Subcutaneous abdominal adipose tissue (tissue), 5 donors: ENCODE measurements around the gene LGMN.

Experiments
- H3K27ac ChIP-seq: one replicate; pipeline ENCODE4 v1.7.0; 2013; ENCODE audit warnings: low read depth, mild to moderate bottlenecking, inconsistent platforms, low read length, moderate library complexity
- H3K27me3 ChIP-seq, 5 donors: one replicate each; pipeline ENCODE4 v1.7.0; 2013; ENCODE audit warnings: low read length in 5 of 5, inconsistent platforms in 1 of 5; ENCODE audit not compliant: control insufficient read depth in 5 of 5, insufficient read depth in 4 of 5
- H3K36me3 ChIP-seq, 5 donors: one replicate each; pipeline ENCODE4 v1.7.0; 2013; ENCODE audit warnings: low read length in 5 of 5; ENCODE audit not compliant: control insufficient read depth in 5 of 5, insufficient read depth in 5 of 5
- H3K4me1 ChIP-seq, 5 donors: one replicate each; pipeline ENCODE4 v1.7.0; 2013; ENCODE audit warnings: low read length in 5 of 5, mild to moderate bottlenecking in 3 of 5, moderate library complexity in 1 of 5; ENCODE audit not compliant: control insufficient read depth in 5 of 5, insufficient read depth in 5 of 5
- H3K4me3 ChIP-seq, 5 donors: one replicate each; pipeline ENCODE4 v1.7.0; 2013; ENCODE audit warnings: low read length in 5 of 5, low read depth in 1 of 5
- H3K9ac ChIP-seq, 5 donors: one replicate each; pipeline ENCODE4 v1.7.0; 2013; ENCODE audit warnings: low read length in 5 of 5, mild to moderate bottlenecking in 4 of 5, moderate library complexity in 3 of 5
- H3K9me3 ChIP-seq, 5 donors: one replicate each; pipeline ENCODE4 v1.7.0; 2013; ENCODE audit warnings: low read length in 5 of 5; ENCODE audit not compliant: control insufficient read depth in 5 of 5
- donor health status: healthy.
- donor health status: healthy.
- donor health status: healthy.
- donor health status: healthy.
- donor health status: healthy.

Gene LGMN

GRCh38 chr14:92729634-92730358 is 18.6 kb downstream of the LGMN start:
- peaks cover 0 to 44% (median 17%) of the 10 kb centered on the region in 5 donors for H3K4me1 ChIP-seq
- no peak overlapping the region for H3K4me3 ChIP-seq
- H3K27ac ChIP-seq = no peak overlapping the region
- H3K27me3 ChIP-seq = no peaks in the 10 kb centered on the region
- H3K9me3 ChIP-seq = peaks cover 0 to 4% (median 0%) of the 10 kb centered on the region in 5 donors
- peaks cover 11 to 43% (median 34%) of the 10 kb centered on the region in 5 donors for H3K36me3 ChIP-seq
- no peak overlapping the region for H3K9ac ChIP-seq

- no peak overlapping the region for H3K9ac ChIP-seq
- peaks cover 0 to 4% (median 0%) of the 10 kb centered on the region in 5 donors for H3K9me3 ChIP-seq
- H3K27me3 ChIP-seq = no peaks in the 10 kb centered on the region
- no peak overlapping the region for H3K4me3 ChIP-seq
- peaks cover 11 to 48% (median 33%) of the 10 kb centered on the region in 5 donors for H3K36me3 ChIP-seq
- H3K4me1 ChIP-seq = peaks cover 5 to 53% (median 21%) of the 10 kb centered on the region in 5 donors
- no peak overlapping the region for H3K27ac ChIP-seq
Observed at GRCh38 chr14:92728759-92729364, 19.6 kb downstream of the LGMN start.

DNA sequence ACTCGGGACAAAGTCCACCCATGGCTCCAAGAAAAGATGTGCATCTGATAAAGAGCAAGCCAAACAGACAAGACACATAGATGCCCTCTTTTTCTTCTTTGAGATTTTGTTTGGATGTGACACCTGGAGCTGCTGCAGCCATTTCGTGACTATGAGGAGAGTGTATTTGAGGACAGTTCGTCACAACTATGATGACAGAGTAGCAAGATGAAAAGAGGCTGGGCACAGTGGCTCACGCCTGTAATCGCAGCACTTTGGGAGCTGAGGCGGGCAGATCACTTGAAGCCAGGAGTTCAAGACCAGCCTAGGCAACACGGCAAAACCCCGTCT is 21.5 kb downstream of the LGMN start:
- Histone ChIP-seq H3K4me1 (peaks cover 5 to 53% (median 23%) of the 10 kb centered on the region in 5 donors), H3K27ac (no peak overlapping the region), H3K9me3 (peaks cover 0 to 4% (median 0%) of the 10 kb centered on the region in 5 donors), H3K9ac (no peak overlapping the region), H3K27me3 (no peaks in the 10 kb centered on the region), H3K36me3 (peaks cover 11 to 38% (median 24%) of the 10 kb centered on the region in 5 donors), H3K4me3 (peak overlapping the region in 1 of 5 donors; percentile 23)

DNA sequence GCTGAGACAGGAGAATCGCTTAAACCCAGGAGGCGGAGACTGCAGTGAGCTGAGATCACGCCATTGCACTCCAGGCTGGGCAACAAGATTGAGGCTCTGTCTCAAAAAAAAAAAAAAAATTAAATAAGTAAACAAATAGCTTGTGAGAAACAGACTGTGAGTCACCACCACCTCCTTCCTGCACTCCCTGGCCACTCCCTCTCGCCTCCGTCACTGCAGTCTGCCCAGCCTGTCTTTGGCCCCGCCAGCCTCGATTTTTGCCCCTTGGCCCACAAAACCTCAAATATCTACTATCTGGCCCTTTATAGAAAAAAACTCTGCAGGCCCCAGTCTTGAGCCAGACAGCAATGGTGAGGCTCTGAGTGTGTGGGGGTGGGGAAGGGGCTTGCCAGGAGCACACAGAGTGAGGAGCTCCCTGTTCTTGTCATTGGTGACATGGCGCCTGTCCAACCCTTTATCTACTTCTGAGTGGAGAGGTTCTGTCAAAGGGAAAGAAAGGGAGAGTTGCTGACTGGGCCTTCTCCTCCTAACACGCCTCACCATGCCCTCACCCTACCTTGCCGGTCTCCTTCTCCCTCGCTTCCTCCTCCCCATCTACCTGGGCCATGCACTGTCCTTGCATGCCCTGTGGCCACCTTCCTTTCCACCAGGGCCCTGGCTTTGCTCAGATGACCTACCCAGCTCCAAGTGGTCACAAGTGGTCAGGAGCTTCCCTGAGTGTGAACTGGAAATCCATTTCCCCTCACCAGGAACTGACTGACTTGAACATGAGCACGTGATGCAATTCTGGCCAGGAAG is 22.1 kb downstream of the LGMN start:
- no peak overlapping the region for H3K9ac ChIP-seq
- peaks cover 7 to 32% (median 19%) of the 10 kb centered on the region in 5 donors for H3K36me3 ChIP-seq
- H3K9me3 ChIP-seq = peaks cover 0 to 4% (median 0%) of the 10 kb centered on the region in 5 donors
- no peaks in the 10 kb centered on the region for H3K27me3 ChIP-seq
- H3K4me1 ChIP-seq = peaks cover 5 to 53% (median 23%) of the 10 kb centered on the region in 5 donors
- H3K27ac ChIP-seq = no peak overlapping the region
- H3K4me3 ChIP-seq = peak overlapping the region in 1 of 5 donors; percentile 36

DNA sequence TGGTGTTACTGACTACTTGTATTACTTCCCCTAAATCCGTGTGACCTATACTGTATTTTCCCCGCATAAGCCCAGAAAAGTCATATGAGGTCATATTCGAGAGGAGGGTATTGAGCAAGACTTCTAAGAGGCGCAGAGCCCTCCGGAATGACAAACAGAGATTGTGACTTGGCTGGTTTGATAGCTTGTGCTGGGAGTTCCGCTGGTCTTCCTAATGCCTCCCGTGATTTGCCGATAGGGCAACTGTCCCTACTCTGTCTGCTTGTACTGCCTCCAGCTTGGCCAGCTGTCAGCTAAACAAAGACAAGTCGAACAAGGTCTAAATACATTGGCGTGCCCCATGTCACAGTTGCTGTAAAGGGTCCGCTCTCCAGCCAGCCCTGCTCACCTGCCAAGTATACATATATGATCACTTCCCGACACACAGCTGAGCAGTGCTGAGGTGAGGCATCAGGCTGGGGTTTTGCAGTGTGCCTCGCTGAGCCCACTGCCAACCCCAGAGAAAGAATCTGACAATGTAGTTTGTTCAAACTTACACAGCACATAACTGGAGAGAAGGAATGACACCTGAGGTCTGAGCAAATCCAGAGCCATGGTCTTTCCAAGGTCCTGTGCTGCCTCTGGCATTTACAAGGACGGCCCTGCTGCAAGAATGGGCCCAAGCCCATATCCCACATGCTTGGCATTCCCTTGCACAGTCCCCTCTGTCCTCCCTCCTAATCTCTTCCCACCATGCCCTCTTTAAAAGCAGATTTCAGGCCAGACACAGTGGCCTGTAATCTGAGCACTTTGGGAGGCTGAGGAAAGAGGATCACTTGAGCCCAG is 23.7 kb downstream of the LGMN start:
- H3K9me3 ChIP-seq = peaks cover 0 to 4% (median 3%) of the 10 kb centered on the region in 5 donors
- H3K4me3 ChIP-seq = peak overlapping the region in 3 of 5 donors; percentile 13 to 34 (median 21)
- H3K4me1 ChIP-seq = peaks cover 7 to 65% (median 39%) of the 10 kb centered on the region in 5 donors
- no peaks in the 10 kb centered on the region for H3K27me3 ChIP-seq
- peak overlapping the region; percentile 57 for H3K27ac ChIP-seq
- peaks cover 3 to 30% (median 11%) of the 10 kb centered on the region in 5 donors for H3K36me3 ChIP-seq
- peak overlapping the region in 2 of 5 donors; percentile 25 to 26 for H3K9ac ChIP-seq

DNA sequence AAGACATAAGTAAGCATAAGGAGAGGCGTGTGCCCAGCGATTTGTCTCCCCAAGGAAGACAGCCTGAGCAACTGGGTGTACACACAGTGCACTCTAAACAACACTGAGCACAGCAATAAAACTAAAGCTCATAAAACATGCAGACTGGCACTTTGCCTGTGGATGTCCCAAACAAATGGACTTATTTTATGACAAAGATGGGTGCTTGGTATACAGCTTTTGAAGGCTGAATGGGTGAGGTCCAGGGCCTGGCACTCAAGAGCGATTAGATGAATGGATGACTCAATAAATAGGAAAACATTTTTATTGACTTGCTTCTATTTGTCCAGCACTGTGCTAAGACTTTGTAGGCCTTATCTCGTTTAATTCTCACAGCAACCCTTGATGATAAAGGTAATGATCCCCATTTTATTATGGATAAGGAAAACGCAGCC is 28.5 kb downstream of the LGMN start:
- Histone ChIP-seq H3K9ac (peak overlapping the region in 1 of 5 donors; percentile 17), H3K27ac (peak overlapping the region; percentile 82), H3K4me3 (peak overlapping the region in 1 of 5 donors; percentile 4), H3K4me1 (peaks cover 12 to 43% (median 39%) of the 10 kb centered on the region in 5 donors), H3K9me3 (peaks cover 0 to 3% (median 0%) of the 10 kb centered on the region in 5 donors), H3K36me3 (peaks cover 0 to 31% (median 13%) of the 10 kb centered on the region in 5 donors), H3K27me3 (no peaks in the 10 kb centered on the region)

DNA sequence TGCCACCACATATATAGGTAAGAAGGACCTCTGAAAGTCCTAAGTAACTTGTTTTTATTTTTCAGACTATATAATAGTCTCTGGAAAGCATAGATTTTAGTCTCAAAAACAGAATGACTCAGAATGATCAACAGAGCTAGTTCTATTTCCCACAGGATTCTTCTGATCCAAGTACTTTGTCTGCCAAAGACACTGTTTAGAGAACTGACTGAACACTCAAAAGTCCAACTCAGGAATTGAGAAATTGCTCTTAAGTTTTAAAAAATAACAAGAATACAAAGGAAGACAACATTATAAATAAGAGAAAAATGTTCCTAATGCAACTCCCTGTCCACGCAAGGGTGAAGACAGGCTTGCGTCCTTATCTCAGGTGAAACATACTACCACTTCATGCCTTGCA is 29.0 kb downstream of the LGMN start:
- Histone ChIP-seq H3K27ac (peak overlapping the region; percentile 82), H3K9ac (no peak overlapping the region)

DNA sequence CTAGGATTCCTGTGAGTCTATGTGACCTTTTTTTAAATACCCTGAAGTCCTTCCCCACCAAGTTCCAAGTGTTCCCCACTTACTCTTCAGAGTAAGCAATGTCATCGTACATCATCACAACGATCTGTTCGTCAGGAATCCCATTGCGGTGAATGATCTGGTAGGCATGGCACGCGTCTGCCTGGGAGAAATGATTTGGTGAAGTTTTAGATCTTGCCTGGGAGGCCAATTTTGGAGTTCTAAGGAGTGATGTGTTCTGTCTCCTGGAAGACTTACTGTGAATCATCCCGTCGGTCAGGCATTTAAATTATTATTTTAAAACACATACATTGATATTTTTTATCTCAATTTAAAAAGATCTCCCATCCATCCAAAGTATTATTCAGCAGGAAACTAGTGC is 29.8 kb downstream of the LGMN start:
- H3K27me3 ChIP-seq = no peaks in the 10 kb centered on the region

More for the DNA sequence above, 29.0 kb downstream of the LGMN start:
- H3K27me3 ChIP-seq = no peaks in the 10 kb centered on the region
- peaks cover 10 to 39% (median 35%) of the 10 kb centered on the region in 5 donors for H3K4me1 ChIP-seq
- peaks cover 0 to 3% (median 0%) of the 10 kb centered on the region in 5 donors for H3K9me3 ChIP-seq
- H3K36me3 ChIP-seq = peaks cover 0 to 33% (median 12%) of the 10 kb centered on the region in 5 donors
- H3K4me3 ChIP-seq = no peak overlapping the region

GRCh38 chr14:92717571-92718042 is 30.8 kb downstream of the LGMN start:
- H3K9me3 ChIP-seq = peaks cover 0 to 3% (median 0%) of the 10 kb centered on the region in 5 donors
- peak overlapping the region in 1 of 5 donors; percentile 10 for H3K9ac ChIP-seq
- no peak overlapping the region for H3K4me3 ChIP-seq
- H3K4me1 ChIP-seq = peaks cover 7 to 38% (median 34%) of the 10 kb centered on the region in 5 donors
- peaks cover 0 to 46% (median 19%) of the 10 kb centered on the region in 5 donors for H3K36me3 ChIP-seq
- H3K27ac ChIP-seq = no peak overlapping the region
- H3K27me3 ChIP-seq = no peaks in the 10 kb centered on the region

More for the DNA sequence above, 29.8 kb downstream of the LGMN start:
- Histone ChIP-seq H3K9me3 (peaks cover 0 to 3% (median 0%) of the 10 kb centered on the region in 5 donors), H3K27ac (no peak overlapping the region), H3K4me3 (no peak overlapping the region), H3K4me1 (peaks cover 7 to 35% (median 34%) of the 10 kb centered on the region in 5 donors), H3K9ac (no peak overlapping the region), H3K36me3 (peaks cover 0 to 35% (median 15%) of the 10 kb centered on the region in 5 donors)
